ENCODE data around the gene FAM168A.

- no peak for TF ChIP-seq CTCF (IDR thresholded peaks at IDR 0.05; ENCODE audit: low read depth, low read length, poor library complexity, severe bottlenecking)
- TF ChIP-seq EZH2phosphoT487 (IDR thresholded peaks at IDR 0.05; ENCODE audit: borderline replicate concordance, low read length) = no peak
Observed at GRCh38 chr11:73553266-73553665, 44.6 kb downstream of the FAM168A start.

All from DOHH2 (cell line).